K562 (cell line): ENCODE data around the gene LMAN1L. TPM values are rescaled to one million over a fixed set of nuclear protein-coding genes. Genes with fewer than 3 reads are reported as not detected.
A peak's percentile ranks its signal among the peaks of the same experiment; 100 is the strongest.

Experiments
- BACH1 ChIP-seq: fragments of 200-800 bp; sonication (Bioruptor generic); IDR thresholded peaks from 2 replicates; pipeline ENCODE4 v1.6.1; 2016; ENCODE audit warnings: missing genetic modification characterization, missing compliant biosample characterization
- BRCA1 ChIP-seq, 2 experiments: fragments of 450-650 bp in 1 of 2; sonication (generic) in 1 of 2; formaldehyde crosslinking in 1 of 2; IDR thresholded peaks; 2 replicates each; pipeline versions ENCODE4 v1.5.0 to v1.6.1; 2017 to 2020; ENCODE audit warnings: mild to moderate bottlenecking in 1 of 2, missing genetic modification reagents in 1 of 2
- CBFB ChIP-seq: sonication (generic); formaldehyde crosslinking; IDR thresholded peaks from 2 replicates; pipeline ENCODE4 v1.4.0; 2020; ENCODE audit warnings: mild to moderate bottlenecking, missing genetic modification reagents
- CXXC5 ChIP-seq: fragments of 250-450 bp; sonication (Bioruptor Pico); IDR thresholded peaks from 2 replicates; pipeline ENCODE4 v1.8.0; 2022; ENCODE audit warnings: inconsistent platforms, mild to moderate bottlenecking, moderate library complexity
- DMBX1 ChIP-seq: fragments of 250-450 bp; sonication (Bioruptor Pico); IDR thresholded peaks from 2 replicates; pipeline ENCODE4 v1.8.0; 2022; ENCODE audit warnings: inconsistent platforms, mild to moderate bottlenecking, moderate library complexity, borderline replicate concordance
- GTF2E2 ChIP-seq: fragments of 200-800 bp; sonication (Bioruptor generic); IDR thresholded peaks from 2 replicates; pipeline ENCODE4 v1.6.1; 2016; ENCODE audit warnings: missing genetic modification characterization, missing compliant biosample characterization
- MAFF ChIP-seq: IDR thresholded peaks from 2 replicates; pipeline ENCODE4 v1.6.1; 2012; ENCODE audit warnings: low read length, improper control_type of control experiment
- MXI1 ChIP-seq: IDR thresholded peaks from 2 replicates; pipeline ENCODE4 v1.6.1; 2011; ENCODE audit warnings: low read depth, mild to moderate bottlenecking, improper control_type of control experiment, low read length
- NFE2 ChIP-seq: IDR thresholded peaks from 2 replicates; pipeline ENCODE4 v1.6.1; 2014; ENCODE audit warnings: antibody characterized with exemption, low read depth
- RBBP5 ChIP-seq: fragments of 200-600 bp; sonication (generic); IDR thresholded peaks from 2 replicates; pipeline ENCODE4 v1.6.1; 2012; ENCODE audit warnings: borderline replicate concordance, mild to moderate bottlenecking, low read length, control low read depth, inconsistent platforms; ENCODE audit not compliant: insufficient read depth, poor library complexity, severe bottlenecking
- SIN3A ChIP-seq, 2 experiments: fragments of 150-350 bp in 1 of 2; IDR thresholded peaks; 2 replicates each; pipeline ENCODE4 v1.6.1; 2011 to 2016; ENCODE audit warnings: borderline replicate concordance in 2 of 2, low read depth in 2 of 2, low read length in 2 of 2, mild to moderate bottlenecking in 2 of 2, moderate library complexity in 2 of 2; ENCODE audit not compliant: control insufficient read depth in 1 of 2
- SMAD3 ChIP-seq: fragments of 450-650 bp; formaldehyde crosslinking; conservative IDR thresholded peaks from 2 replicates; pipeline ENCODE4 v1.4.0; 2020; ENCODE audit warnings: mild to moderate bottlenecking
- SMARCC2 ChIP-seq: fragments of 450-650 bp; IDR thresholded peaks from 2 replicates; pipeline ENCODE4 v1.6.1; 2017; ENCODE audit warnings: antibody characterized with exemption, moderate library complexity, mild to moderate bottlenecking, low read depth
- TEAD1 ChIP-seq, 2 experiments: fragments of 450-650 bp in 1 of 2; sonication (generic) in 1 of 2; formaldehyde crosslinking; IDR thresholded peaks; 2 replicates each; pipeline versions ENCODE4 v1.4.0 to v1.8.0; 2020 to 2022; ENCODE audit warnings: mild to moderate bottlenecking in 2 of 2, missing genetic modification reagents in 1 of 2
- THRAP3 ChIP-seq: fragments of 450-650 bp; IDR thresholded peaks from 2 replicates; pipeline ENCODE4 v1.6.1; 2016; ENCODE audit warnings: mild to moderate bottlenecking, inconsistent platforms, borderline replicate concordance
- ZNF124 ChIP-seq: sonication (generic); formaldehyde crosslinking; IDR thresholded peaks from 2 replicates; pipeline ENCODE4 v1.8.1; 2022; ENCODE audit warnings: missing genetic modification reagents
- ZNF24 ChIP-seq: fragments of 450-650 bp; IDR thresholded peaks from 2 replicates; pipeline ENCODE4 v1.6.1; 2016
- ZNF668 ChIP-seq: fragments of 250-450 bp; sonication (Bioruptor Pico); IDR thresholded peaks from 2 replicates; pipeline ENCODE4 v1.8.0; 2022; ENCODE audit warnings: mild to moderate bottlenecking, inconsistent platforms
- ZNF696 ChIP-seq: fragments of 250-450 bp; sonication (Bioruptor Pico); conservative IDR thresholded peaks from 2 replicates; pipeline ENCODE4 v1.4.0; 2020; ENCODE audit warnings: mild to moderate bottlenecking, moderate library complexity
- ZNF717 ChIP-seq: fragments of 250-450 bp; sonication (Bioruptor Pico); IDR thresholded peaks from 2 replicates; pipeline ENCODE4 v1.5.0; 2021
- polyA plus RNA-seq, 8 experiments: library from polyadenylated mRNA; depleted of rRNA in 4 of 8; stranded (reverse) in 5 of 8; unstranded in 3 of 8; fragments of >200 nt; fragmentation: Nextera tagmentation in 2 of 8; fragmentation: Illumina TruSeq in 1 of 8; extraction: Ambion mirVana in 2 of 8; extraction: Trizol in 1 of 8; gene quantifications; 2 replicates each; pipeline versions ENCODE4 v1.2.1 to v1.2.3, GENCODE V29; 2011 to 2014; ENCODE audit warnings: inconsistent platforms in 1 of 8, missing spikeins in 1 of 8
- total RNA-seq, 7 experiments: library from RNA; depleted of rRNA in 6 of 7; stranded (reverse); fragments of >200 nt in 6 of 7; fragmentation: Illumina TruSeq in 2 of 7; extraction: Trizol in 2 of 7; gene quantifications; 2 replicates each; pipeline versions ENCODE4 v1.2.1 to v1.2.3, GENCODE V29; 2011 to 2021; ENCODE audit warnings: low replicate concordance in 1 of 7
- TF ChIP-seq, protein P1 (sequence below): sonication (generic); formaldehyde crosslinking; IDR thresholded peaks from 2 replicates; pipeline ENCODE4 v1.8.0; 2022; ENCODE audit warnings: mild to moderate bottlenecking, missing genetic modification reagents
- TF ChIP-seq, protein P2 (sequence below): sonication (generic); formaldehyde crosslinking; IDR thresholded peaks from 2 replicates; pipeline ENCODE4 v1.8.1; 2023; ENCODE audit warnings: mild to moderate bottlenecking, missing genetic modification reagents

The LMAN1L gene
- total and polyA plus RNA-seq, 9 of the 15 experiments (the other 6 are each of a cell fraction or from before 2014, with no cell fraction given) = not detected

DNA sequence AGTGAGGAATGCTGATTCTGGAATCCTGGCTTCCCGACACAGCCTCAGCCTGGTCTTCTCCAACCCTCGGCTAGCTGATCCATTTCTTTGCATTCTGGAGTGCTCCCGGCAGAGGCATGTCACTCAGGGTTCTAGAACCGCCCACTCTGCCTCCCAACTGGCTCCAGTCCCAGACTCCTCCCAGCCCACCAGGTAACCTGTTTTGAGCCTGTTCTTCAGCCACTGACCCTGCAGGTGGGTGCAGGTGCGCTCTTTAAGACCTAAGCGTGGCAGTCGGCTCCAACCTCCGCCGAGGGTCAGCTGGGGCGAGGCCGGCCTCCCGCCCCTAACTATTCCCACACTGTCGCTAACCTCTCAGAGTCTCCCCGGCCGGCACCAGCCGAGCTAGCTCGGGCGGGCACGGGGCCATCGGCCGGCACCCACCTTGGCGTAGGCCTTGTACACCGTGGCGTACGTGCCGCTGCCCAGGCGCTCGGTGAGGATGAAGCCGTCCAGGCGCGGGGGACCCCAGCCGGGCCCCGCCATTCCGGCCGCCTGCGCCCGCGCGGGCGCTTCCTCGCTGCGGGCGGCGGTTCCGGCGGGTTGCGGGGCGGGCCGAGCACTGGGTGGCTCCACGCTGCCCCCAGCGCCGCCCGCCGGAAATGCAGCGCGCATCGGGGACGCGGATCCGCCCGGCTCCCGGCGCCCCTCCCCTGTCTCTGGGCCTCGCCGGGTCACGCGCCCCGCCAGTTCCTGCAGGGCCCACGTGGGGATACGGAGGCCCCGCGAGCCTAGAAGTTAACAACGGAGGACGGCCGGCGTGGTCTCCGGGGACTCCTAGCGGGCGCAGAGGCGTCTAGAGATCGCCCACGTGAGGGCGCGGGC, 30.2 kb downstream of the LMAN1L start, which contains the start of gene ULK3 (continued):
- peak; percentile 91 for TF ChIP-seq CXXC5 (CRISPR knock-in tag)
- TF ChIP-seq SMAD3 = no peak
- TF ChIP-seq, protein P1, sequence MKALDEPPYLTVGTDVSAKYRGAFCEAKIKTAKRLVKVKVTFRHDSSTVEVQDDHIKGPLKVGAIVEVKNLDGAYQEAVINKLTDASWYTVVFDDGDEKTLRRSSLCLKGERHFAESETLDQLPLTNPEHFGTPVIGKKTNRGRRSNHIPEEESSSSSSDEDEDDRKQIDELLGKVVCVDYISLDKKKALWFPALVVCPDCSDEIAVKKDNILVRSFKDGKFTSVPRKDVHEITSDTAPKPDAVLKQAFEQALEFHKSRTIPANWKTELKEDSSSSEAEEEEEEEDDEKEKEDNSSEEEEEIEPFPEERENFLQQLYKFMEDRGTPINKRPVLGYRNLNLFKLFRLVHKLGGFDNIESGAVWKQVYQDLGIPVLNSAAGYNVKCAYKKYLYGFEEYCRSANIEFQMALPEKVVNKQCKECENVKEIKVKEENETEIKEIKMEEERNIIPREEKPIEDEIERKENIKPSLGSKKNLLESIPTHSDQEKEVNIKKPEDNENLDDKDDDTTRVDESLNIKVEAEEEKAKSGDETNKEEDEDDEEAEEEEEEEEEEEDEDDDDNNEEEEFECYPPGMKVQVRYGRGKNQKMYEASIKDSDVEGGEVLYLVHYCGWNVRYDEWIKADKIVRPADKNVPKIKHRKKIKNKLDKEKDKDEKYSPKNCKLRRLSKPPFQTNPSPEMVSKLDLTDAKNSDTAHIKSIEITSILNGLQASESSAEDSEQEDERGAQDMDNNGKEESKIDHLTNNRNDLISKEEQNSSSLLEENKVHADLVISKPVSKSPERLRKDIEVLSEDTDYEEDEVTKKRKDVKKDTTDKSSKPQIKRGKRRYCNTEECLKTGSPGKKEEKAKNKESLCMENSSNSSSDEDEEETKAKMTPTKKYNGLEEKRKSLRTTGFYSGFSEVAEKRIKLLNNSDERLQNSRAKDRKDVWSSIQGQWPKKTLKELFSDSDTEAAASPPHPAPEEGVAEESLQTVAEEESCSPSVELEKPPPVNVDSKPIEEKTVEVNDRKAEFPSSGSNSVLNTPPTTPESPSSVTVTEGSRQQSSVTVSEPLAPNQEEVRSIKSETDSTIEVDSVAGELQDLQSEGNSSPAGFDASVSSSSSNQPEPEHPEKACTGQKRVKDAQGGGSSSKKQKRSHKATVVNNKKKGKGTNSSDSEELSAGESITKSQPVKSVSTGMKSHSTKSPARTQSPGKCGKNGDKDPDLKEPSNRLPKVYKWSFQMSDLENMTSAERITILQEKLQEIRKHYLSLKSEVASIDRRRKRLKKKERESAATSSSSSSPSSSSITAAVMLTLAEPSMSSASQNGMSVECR (CRISPR knock-in tag) = peak; percentile 93
- TF ChIP-seq ZNF24 = no peak
- TF ChIP-seq ZNF696 (CRISPR knock-in tag) = no peak
- no peak for TF ChIP-seq BACH1 (tag)
- no peak for TF ChIP-seq DMBX1 (CRISPR knock-in tag)
- no peak for TF ChIP-seq BRCA1 (IDR thresholded peaks at IDR 0.05)
- TF ChIP-seq BRCA1 (CRISPR knock-in tag; IDR thresholded peaks at IDR 0.05) = no peak
- no peak for TF ChIP-seq GTF2E2 (tag)
- no peak for TF ChIP-seq SMARCC2
- TF ChIP-seq MXI1 = peak; percentile 90
- no peak for TF ChIP-seq ZNF717
- TF ChIP-seq SIN3A (IDR thresholded peaks at IDR 0.05; ENCODE audit: borderline replicate concordance in 2 of 2, control insufficient read depth in 1 of 2, low read depth in 2 of 2, low read length in 2 of 2) = peak in 1 of 2 experiments; percentile 94; a peak in 1 of 4 replicates
- TF ChIP-seq ZNF124 (CRISPR knock-in tag) = no peak
- peak in 1 of 2 experiments; percentile 59; a peak in 1 of 4 replicates for TF ChIP-seq TEAD1 (CRISPR knock-in tag; IDR thresholded peaks at IDR 0.05)
- peak; percentile 37 for TF ChIP-seq RBBP5
- no peak for TF ChIP-seq CBFB (CRISPR knock-in tag)
- no peak for TF ChIP-seq THRAP3
- TF ChIP-seq NFE2 = no peak
- TF ChIP-seq, protein P2, sequence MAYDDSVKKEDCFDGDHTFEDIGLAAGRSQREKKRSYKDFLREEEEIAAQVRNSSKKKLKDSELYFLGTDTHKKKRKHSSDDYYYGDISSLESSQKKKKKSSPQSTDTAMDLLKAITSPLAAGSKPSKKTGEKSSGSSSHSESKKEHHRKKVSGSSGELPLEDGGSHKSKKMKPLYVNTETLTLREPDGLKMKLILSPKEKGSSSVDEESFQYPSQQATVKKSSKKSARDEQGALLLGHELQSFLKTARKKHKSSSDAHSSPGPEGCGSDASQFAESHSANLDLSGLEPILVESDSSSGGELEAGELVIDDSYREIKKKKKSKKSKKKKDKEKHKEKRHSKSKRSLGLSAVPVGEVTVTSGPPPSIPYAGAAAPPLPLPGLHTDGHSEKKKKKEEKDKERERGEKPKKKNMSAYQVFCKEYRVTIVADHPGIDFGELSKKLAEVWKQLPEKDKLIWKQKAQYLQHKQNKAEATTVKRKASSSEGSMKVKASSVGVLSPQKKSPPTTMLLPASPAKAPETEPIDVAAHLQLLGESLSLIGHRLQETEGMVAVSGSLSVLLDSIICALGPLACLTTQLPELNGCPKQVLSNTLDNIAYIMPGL (CRISPR knock-in tag) = peak; percentile 86
- TF ChIP-seq ZNF668 (CRISPR knock-in tag) = no peak
- TF ChIP-seq MAFF = no peak
